ENCODE data around the gene FAM221B.
A peak's percentile ranks its signal among the peaks of the same experiment; 100 is the strongest.

Gene FAM221B

GRCh38 chr9:35790025-35790384 is 38.5 kb downstream of the FAM221B start:
- FAIRE-seq, result no peak

- no peak for FAIRE-seq
These were observed 39.0 kb downstream of the FAM221B start for GRCh38 chr9:35789541-35789940.

DNA sequence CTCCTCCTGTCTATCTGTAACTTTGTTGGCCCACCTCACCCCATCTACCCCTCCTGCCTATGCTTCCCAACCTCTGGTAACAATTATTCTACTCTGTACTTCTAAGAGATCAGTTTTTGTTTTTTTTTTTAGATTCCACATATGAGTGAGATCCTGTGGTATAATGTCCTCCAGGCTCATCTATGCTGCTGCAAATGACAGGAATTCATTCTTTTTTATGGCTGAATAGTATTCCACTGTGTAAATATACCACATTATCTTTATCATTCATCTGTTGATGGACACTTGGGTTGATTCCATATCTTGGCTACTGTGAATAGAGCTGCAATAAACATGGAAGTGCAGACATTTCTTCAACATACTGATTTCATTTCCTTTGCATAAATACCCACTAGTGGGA is 45.1 kb downstream of the FAM221B start:
- no peak for FAIRE-seq

DNA sequence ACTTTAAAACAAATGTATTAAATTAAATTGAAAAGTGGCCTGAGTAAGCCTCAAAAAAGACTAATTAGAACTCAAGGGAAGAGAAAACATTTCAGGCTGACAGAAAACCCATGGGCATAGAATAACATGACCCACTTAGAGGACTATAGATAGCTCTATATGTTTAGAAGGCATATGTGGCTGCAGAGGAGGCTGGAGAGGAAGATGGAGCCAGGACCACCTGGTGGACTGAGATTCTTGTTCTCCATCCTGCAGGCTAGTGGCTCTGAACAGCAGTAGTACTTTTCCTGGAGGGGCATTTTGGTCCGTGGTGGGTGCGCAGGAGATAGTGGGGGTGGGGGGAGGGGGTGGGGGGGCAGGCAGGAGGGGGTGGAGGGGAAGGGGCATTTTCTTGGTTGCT is 47.5 kb downstream of the FAM221B start:
- no peak for FAIRE-seq

DNA sequence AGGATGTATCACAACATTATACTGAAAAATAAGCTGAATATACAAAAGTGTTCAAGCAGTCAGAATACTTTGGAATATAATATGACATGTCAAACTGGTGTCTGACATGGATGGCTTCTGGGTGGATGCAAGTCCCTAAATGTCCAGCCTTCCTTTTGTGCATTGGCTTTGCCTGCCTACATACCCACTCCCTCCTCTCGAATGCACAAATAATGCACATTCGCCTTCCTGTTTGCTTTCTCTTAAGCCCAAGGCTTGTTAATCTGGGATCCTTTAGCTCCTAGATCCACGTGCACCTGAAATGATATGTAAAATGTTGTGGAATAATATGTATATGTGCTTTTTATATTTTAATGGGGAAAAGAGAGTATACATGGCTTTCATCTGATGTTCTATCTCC is 50.0 kb downstream of the FAM221B start:
- no peak for FAIRE-seq

DNA sequence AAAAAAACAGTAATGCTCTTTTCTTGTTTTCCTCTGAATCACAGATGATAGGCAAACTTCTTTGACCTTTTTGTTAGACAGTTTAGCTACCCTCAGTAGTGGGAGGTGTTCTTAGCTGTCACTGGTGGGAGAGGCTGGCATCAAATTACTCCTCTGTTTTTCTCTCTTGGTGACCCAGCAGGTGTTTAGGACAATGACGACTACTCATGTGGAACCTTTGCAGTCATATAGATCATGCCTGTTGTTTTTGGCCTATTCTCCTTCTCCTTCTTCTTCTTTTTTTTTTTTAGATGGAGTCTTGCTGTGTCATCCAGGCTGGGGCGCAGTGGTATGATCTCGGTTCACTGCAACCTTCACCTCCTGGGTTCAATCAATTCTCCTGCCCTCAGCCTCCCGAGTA is 52.5 kb downstream of the FAM221B start:
- no peak for FAIRE-seq

GRCh38 chr9:35774907-35775635 is 53.5 kb downstream of the FAM221B start:
- no peak for FAIRE-seq

DNA sequence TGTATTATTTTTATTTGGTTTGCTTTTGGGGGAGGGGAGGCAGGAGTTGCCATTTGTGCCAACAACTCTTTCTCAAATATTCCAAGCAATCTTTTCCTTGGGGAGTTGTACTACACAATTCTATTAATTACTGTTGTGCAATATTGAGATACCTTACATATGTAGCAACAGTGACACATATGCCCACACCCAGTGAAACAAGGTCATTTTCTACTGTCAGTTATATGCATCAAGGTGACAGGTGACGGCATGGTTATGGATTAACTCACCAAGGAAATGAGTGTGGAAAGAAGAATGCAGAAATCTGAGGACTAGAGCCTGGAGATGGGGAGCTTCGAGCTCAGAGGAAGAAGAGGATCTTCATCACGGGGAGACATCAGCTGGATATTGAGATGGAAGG is 56.6 kb downstream of the FAM221B start:
- no peak for FAIRE-seq

- peak; percentile 73 for FAIRE-seq
These were observed 57.0 kb downstream of the FAM221B start for GRCh38 chr9:35771534-35771933.

DNA sequence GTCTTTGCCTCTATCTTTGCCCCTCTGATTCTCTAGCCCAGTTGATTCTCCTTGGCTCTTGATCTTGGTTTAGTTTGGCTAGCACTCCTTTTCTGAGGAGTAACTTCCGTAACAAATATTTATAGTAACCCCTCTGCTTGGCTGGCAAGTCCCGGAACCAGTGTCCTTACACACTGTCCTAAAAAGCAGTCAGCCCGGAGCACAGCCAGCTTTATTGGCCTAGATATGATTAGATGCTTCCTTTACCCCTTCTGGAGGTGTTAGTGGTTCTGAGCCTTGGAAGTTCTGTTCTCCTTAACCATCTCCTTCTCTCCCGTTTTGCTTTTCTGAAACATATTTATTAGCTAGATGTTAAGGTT is 57.5 kb downstream of the FAM221B start:
- FAIRE-seq, result no peak

DNA sequence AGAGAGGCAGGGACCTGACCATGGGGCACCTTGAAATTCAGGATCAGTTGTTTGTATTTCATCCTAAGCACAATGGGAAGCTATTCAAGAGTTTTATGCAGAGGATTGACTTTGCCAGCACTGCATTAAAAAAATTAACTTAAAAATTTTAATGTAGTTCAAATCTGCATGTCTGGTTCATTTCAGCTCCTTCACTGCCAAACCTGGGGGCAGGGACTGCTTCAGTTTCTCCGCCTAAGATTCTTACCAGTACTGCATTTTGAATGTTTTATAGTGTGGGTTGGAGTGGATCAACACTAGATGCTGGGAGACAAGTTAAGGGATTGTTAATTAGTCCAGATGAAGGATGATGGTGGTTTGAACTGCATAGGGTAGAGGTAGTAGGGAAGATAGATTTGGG is 58.8 kb downstream of the FAM221B start:
- FAIRE-seq, result no peak

DNA sequence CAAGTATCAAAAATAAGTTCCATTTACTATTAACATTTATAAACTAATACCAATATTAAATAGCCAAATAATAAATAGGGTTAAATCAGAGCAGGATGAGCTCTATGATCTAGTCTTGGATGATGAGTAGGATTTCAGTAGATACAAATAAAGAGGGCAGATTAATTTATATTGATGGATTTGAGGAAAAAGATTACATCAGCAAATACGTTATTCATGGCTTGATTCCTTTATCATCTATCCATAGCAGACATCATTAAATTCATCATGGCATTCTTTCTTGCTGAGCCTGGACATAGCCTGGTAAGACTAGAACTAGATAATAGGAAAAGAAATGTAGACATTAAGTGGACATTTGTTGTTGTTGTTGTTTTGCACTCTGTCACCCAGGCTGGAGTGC is 61.1 kb downstream of the FAM221B start:
- no peak for FAIRE-seq

DNA sequence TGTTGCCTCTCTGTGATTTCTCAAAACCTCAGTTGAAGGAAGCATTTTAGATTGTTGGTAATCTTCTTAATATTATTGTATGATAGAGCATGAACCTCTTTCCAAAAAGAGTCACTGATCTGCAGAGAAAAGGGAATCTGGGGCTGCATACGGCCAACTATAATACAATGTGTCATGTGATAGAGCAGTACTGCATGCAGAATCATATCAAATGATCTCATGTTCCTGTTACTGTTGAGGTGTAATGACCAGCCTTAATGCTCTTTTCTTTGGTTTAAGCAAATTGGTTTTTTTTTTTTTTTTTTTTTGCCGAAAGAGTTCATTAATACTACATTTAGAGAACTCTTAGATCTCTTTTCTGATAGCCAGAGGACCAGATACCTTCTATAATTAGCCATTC is 61.5 kb downstream of the FAM221B start:
- no peak for FAIRE-seq

Measured in islet of Langerhans (tissue), 1 donor.